Body of pancreas (tissue), 4 donors: ENCODE data around the gene FCGR3A. TPM values are rescaled to one million over a fixed set of nuclear protein-coding genes. Genes with fewer than 3 reads are reported as not detected.
"Not testable (repeated sequence)": the region's sequence is repeated elsewhere in the genome, so short reads cannot be mapped to it uniquely, and the experiment has no call there.

Experiments
- ATAC-seq: fragments of 150-250 bp; one replicate; pipeline ENCODE4 v1.9.1; 2016
- DNase-seq, 4 donors: peaks; one replicate each; pipeline ENCODE4 v3.0.0-alpha.2; 2019
- H3K27ac ChIP-seq, 4 donors: fragments of 200-600 bp; sonication (generic); 1 replicate in 3 of 4; 2 replicates in 1 of 4; pipeline versions ENCODE4 v1.5.1 to v1.6.1; 2016 to 2019; ENCODE audit warnings: mild to moderate bottlenecking in 1 of 4, mixed read lengths in 1 of 4, moderate library complexity in 1 of 4
- H3K27me3 ChIP-seq, 2 donors: fragments of 200-600 bp; sonication (generic); one replicate each; pipeline ENCODE4 v1.6.0; 2016; ENCODE audit warnings: mild to moderate bottlenecking in 1 of 2
- H3K36me3 ChIP-seq, 2 donors: fragments of 200-600 bp; sonication (generic); replicated peaks in 1 of 2; 2 replicates each; pipeline ENCODE4 v1.5.1; 2016; ENCODE audit warnings: low read depth in 2 of 2; ENCODE audit not compliant: insufficient read depth in 1 of 2
- H3K4me1 ChIP-seq: fragments of 200-600 bp; sonication (generic); one replicate; pipeline ENCODE4 v1.6.0; 2016
- H3K4me3 ChIP-seq, 2 donors: fragments of 200-600 bp; sonication (generic); 1 replicate in 1 of 2; 2 replicates in 1 of 2; pipeline ENCODE4 v1.5.1; 2016 to 2019
- H3K9me3 ChIP-seq, 3 donors: fragments of 200-600 bp; sonication (generic); 1 replicate in 2 of 3; 2 replicates in 1 of 3; pipeline ENCODE4 v1.5.1; 2016
- WGBS, 2 donors: methylation state at CpG; one replicate each; pipeline ENCODE4 v1.1.5; 2017; 5-methylcytosine and 5-hydroxymethylcytosine counted together
- intact Hi-C: fragments of 100-400 bp; cut with DNase I; formaldehyde crosslinking; loops from one replicate; pipeline ENCODE4 v1.15.1; 2023
- total RNA-seq, 2 donors: library from RNA; depleted of rRNA; stranded (reverse); fragments of >200 nt; gene quantifications; one replicate each; pipeline ENCODE4 v1.1.0, GENCODE V29; 2016
- TF ChIP-seq, protein P1 (sequence below), 7 experiments: fragments of 450-650 bp in 4 of 7; fragments of 200-600 bp in 3 of 7; sonication (generic) in 3 of 7; IDR thresholded peaks; one replicate each; pipeline ENCODE4 v1.5.1; 2016 to 2019; ENCODE audit warnings: antibody characterized with exemption in 7 of 7

The FCGR3A gene
- total RNA-seq, 2 donors from 2014 or later = 5.2 TPM; not detected in 1

DNA sequence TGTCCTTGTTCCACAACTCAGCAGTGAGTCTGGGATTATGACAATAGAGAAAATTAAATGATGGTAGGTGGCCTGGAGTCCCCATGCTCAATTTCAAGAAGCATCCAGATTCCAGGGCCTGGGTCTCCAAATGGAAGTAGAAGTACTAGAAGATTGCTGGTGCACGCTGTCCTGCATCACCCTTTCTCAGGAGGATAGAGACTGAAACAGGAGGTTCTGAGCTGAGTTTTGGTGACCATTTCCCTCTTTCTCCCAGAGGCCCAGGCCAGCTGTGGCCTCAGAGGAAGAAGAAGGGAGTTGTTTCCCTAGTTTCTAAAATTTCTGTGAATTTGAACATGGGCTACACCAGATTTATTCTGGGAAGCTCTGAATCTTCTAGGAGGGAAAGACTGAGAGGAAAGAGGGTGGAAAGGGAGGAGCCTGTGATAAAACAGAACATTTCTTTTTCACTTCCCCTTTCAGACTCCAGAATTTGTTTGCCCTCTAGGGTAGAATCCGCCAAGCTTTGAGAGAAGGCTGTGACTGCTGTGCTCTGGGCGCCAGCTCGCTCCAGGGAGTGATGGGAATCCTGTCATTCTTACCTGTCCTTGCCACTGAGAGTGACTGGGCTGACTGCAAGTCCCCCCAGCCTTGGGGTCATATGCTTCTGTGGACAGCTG is 31.4 kb upstream of the FCGR3A start:
- H3K36me3 ChIP-seq, H3K27ac ChIP-seq, H3K9me3 ChIP-seq, H3K27me3 ChIP-seq, H3K4me1 ChIP-seq, H3K4me3 ChIP-seq, intact Hi-C loops, DNase-seq, ATAC-seq: not testable (repeated sequence)
- WGBS, 2 donors = no CpG with 5 or more reads among the region's 4 CpGs

DNA sequence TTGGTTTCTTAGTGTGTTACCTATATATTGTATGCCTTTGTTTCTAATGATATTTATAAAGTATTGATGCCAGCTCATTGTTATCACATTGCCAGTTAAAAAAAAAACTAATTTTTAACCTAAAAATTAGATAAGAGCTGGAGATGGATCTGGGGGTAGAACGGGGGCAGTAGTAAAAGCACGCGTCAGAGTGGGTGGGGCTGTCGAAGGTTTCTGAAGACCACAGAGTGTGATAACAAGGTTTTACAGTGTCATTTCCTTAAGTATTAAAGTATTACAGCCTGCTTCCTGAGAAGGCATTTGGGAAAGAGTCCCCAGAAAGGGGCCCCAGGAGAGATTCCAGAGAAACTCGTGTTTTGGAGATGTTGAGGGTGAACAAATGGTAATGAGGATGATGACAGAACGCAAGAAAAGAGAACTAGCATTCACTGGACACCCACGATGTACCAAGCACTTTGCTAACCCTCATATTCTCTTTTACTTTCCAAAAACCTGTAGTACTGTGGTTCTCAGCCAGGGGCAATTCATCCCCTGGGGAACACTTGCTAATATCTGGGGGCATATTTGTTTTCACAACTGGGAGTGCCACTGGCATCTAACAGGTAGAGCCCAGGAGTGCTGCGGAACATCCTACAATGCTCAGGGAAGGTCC is 30.4 kb upstream of the FCGR3A start:
- DNase-seq, H3K4me1 ChIP-seq, H3K27me3 ChIP-seq, intact Hi-C loops, ATAC-seq, H3K36me3 ChIP-seq, H3K4me3 ChIP-seq, H3K9me3 ChIP-seq, H3K27ac ChIP-seq: not testable (repeated sequence)
- no CpG with 5 or more reads among the region's 8 CpGs for WGBS, 2 donors

DNA sequence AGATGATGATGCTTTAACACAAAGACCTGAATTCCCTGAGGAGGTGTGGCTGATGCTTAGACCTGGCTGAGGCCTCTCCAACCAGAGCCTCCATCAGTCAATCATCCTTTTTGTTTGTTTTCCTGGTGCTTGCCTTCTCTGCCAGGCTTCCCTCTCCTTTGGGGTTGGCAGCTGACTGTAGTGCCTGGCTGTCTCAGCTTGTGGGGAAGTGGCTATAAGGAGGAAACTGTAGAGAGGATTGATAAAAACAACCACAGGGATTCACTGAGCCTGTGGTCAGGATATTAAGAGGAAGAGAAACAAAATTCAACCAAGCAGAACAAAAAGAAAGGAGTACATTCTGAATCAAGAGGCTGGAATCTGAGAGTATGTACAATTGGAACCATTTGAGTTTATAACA is 27.1 kb upstream of the FCGR3A start:
- H3K27ac ChIP-seq, intact Hi-C loops, H3K4me3 ChIP-seq, ATAC-seq, H3K9me3 ChIP-seq, H3K27me3 ChIP-seq, H3K4me1 ChIP-seq, DNase-seq, H3K36me3 ChIP-seq: not testable (repeated sequence)

DNA sequence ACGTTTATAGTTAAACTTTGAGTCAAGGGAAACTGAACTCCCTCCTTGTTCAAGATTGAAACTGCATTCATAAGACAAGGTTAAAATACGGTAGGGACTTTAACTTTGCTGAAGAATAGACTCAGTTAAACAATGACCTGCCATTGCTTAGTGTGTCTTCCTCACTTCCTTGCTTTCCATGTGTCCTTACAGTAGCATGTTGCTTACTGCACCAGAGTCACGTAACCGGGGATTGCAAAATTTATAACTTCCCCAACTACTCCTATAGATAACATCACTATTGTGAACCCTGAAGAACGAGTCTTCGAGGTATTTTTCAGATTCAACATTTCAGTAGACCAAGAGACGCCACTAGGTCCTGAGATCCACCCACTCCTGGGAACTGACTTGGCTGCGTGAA is 22.1 kb upstream of the FCGR3A start:
- H3K27me3 ChIP-seq, H3K27ac ChIP-seq, intact Hi-C loops, H3K36me3 ChIP-seq, DNase-seq, H3K4me3 ChIP-seq, ATAC-seq, H3K4me1 ChIP-seq, H3K9me3 ChIP-seq: not testable (repeated sequence)
- WGBS, 2 donors = 57 to 60% methylated on average over 1 to 2 of the region's 8 CpGs

DNA sequence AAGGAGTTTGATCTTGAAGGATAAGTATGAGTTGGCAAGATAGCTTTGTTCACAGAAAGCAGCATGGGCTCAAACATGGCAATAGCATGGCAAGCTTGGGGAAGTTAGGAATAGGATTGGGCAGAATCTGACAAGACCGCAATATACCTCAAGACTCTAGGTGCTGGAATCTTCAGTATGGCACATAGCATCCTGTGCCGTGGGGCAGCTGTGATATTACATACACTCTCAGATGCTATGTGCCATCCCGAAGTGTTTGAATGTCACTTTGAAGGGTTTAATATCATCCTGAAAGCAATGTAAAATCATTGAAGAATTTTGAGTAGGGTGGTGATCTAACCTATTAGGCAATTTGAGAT is 17.0 kb upstream of the FCGR3A start:
- 100% methylated on average over 1 of the region's 3 CpGs for WGBS, 2 donors
- ATAC-seq, DNase-seq, H3K9me3 ChIP-seq, H3K27ac ChIP-seq, H3K4me1 ChIP-seq, H3K36me3 ChIP-seq, intact Hi-C loops, H3K27me3 ChIP-seq, H3K4me3 ChIP-seq: not testable (repeated sequence)

DNA sequence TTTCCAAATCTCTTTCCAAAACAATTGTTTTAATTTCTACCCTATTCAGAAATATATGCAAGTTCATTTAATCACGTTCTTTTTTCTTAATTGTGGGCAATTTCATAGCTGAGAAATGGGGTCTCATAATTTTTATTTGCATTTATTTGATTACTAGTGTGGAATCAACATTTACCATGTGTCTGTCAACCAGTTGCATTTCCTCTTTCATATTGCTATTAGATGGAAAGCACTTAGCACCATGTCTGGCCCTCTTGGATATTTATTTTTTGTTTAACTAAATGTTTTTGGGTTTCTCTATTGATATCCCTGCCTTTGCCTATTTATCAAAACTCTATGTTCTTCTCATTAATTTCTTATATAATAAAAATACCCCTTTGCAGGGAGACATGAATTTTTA is 13.9 kb upstream of the FCGR3A start:
- H3K4me1 ChIP-seq, H3K4me3 ChIP-seq, H3K36me3 ChIP-seq, H3K27ac ChIP-seq, DNase-seq, H3K9me3 ChIP-seq, ATAC-seq, intact Hi-C loops, H3K27me3 ChIP-seq: not testable (repeated sequence)
- 17 to 29% methylated on average over 1 of the region's 1 CpG for WGBS, 2 donors

DNA sequence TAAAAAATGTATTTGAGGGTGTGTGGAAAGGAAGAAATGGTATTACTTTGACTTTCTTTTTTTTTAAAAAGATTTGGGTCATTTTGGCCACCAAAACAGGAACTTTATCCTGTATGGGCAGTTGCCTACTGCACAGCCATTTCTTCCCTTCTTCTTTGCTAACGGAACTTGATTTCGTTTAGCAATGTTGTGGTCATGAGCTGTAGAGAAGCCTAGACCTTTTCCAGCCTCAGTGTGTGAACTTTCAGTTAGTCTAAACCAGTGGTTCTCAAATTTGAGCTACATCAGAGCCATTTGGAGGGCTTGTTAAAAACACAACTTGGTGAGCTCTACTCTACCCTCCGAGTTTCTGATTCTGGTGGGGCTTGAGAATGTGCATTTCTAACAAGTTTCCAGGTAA is 12.8 kb upstream of the FCGR3A start:
- ATAC-seq, H3K4me1 ChIP-seq, H3K4me3 ChIP-seq, H3K36me3 ChIP-seq, intact Hi-C loops, DNase-seq, H3K9me3 ChIP-seq, H3K27ac ChIP-seq, H3K27me3 ChIP-seq: not testable (repeated sequence)
- WGBS, 2 donors = 62 to 78% methylated on average over 2 of the region's 3 CpGs

DNA sequence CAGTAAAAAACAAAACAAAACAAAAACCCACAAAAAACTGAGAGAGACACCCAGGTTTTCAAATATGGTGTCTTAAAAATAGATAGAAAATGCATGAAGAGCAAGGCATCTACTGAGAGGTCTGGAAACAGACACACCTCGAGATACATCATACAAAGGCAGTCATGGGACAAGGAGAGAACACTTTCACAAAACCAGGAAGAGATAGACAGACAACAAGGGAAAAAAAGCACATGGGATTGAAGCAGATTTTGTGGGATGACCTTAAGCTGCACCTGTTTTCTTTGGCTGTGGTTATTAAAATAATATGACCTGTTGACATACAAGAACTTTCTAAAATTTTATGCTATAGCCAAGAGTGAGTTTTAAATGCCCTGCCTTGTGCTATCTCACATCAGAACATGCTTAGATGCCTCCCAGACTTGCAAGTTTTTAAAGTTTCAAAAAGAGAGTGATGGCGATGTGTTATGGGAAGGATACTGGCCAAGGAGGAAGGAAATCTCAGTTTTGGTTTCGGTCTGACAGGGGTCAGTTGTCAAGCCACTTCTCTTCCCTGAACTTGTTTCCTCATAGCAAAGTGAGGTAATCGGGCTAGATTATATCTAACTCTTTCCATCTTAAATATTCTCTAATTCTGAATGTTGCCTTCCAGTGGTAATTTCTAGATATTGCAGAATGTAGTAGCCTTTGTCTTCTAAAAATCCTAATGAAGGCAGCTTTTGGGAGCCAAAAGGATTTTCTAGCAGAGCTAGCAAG is 11.5 kb upstream of the FCGR3A start:
- peak overlapping the region in 1 of 4 donors; percentile 21 for H3K27ac ChIP-seq
- H3K4me3 ChIP-seq, H3K27me3 ChIP-seq, H3K36me3 ChIP-seq, H3K9me3 ChIP-seq, intact Hi-C loops, H3K4me1 ChIP-seq: not testable (repeated sequence)
- whole genome bisulfite sequencing, 2 donors = 45 to 51% methylated on average over 4 of the region's 4 CpGs
- TF ChIP-seq, protein P1, sequence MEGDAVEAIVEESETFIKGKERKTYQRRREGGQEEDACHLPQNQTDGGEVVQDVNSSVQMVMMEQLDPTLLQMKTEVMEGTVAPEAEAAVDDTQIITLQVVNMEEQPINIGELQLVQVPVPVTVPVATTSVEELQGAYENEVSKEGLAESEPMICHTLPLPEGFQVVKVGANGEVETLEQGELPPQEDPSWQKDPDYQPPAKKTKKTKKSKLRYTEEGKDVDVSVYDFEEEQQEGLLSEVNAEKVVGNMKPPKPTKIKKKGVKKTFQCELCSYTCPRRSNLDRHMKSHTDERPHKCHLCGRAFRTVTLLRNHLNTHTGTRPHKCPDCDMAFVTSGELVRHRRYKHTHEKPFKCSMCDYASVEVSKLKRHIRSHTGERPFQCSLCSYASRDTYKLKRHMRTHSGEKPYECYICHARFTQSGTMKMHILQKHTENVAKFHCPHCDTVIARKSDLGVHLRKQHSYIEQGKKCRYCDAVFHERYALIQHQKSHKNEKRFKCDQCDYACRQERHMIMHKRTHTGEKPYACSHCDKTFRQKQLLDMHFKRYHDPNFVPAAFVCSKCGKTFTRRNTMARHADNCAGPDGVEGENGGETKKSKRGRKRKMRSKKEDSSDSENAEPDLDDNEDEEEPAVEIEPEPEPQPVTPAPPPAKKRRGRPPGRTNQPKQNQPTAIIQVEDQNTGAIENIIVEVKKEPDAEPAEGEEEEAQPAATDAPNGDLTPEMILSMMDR (IDR thresholded peaks at IDR 0.05) = peak in 1 of 7 experiments; percentile 4
- peak in 1 of 4 donors; percentile 64 for DNase-seq
- peak; percentile 50 for ATAC-seq

DNA sequence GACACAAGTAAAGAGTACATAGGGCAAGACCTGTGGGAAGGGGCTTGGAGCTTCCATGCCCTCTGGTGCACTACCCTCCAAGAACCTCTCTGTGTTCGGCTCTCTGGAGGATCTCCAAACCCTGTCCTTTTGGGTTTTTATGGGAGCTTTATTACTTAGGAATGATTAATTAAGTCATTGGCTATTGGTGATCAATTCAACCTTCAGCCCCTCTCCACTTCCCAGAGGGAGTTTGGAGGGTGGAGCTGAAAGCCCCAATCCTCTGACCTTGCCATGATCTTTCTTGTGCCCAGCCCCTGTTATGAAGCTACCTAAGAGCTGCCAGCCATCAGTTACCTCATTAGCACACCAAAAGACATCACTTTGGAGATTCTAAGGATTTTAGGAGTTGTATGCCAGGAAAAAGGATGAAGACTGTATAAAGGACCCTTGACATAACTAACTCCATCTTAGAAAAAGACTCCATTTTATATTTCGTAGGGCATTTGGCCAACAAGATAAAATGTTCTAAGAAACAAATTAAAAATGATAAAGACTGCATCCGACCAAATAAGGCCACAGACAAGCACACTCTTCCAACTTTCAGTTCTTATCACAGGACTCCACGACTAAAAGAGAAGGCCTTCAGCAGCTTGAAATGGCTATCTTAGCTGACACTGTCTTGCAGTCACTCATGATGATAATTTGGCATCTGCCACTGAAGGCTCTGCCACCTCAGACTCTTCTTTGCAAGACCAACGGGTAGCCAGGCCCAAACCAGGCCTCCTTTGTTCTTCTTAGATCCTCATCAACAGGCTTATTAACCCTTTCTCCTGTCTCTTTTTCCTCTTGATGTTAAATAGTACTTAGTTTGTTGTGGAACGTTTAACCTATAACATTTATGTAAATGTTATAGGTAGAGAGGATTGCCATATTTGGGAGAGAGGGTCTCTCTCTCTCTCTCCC is 8.2 kb upstream of the FCGR3A start:
- H3K27me3 ChIP-seq, H3K4me3 ChIP-seq, DNase-seq, H3K27ac ChIP-seq, H3K9me3 ChIP-seq, ATAC-seq, H3K36me3 ChIP-seq, H3K4me1 ChIP-seq, intact Hi-C loops: not testable (repeated sequence)
- 43 to 47% methylated on average over 3 to 5 of the region's 6 CpGs for WGBS, 2 donors

DNA sequence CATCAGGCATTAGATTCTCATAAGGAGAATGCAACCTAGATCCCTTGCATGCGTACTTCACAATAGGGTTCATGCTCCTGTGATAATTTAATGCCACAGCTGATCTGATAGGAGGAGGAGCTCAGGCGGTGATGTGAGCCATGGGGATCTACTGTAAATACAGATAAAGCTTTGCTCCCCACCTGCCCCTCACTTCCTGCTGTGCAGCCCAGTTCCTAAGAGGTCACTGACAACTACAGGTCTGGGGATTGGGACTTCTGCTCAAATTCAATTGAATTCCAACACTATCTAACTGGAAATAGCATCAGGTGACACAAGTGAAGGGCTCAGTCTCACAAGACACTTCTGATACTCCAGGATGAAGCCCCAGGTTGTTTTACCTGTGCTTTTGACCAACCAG is 7.4 kb upstream of the FCGR3A start:
- H3K4me1 ChIP-seq, H3K36me3 ChIP-seq, H3K27me3 ChIP-seq, H3K4me3 ChIP-seq, ATAC-seq, H3K9me3 ChIP-seq, H3K27ac ChIP-seq, intact Hi-C loops, DNase-seq: not testable (repeated sequence)
- WGBS, 2 donors = 92% methylated on average over 2 of the region's 2 CpGs; no CpG with 5 or more reads in 1 of the 2 donors
